DOHH2 (cell line): ENCODE data around the gene IST1.

Source experiments
- CTCF ChIP-seq: fragments of 200-600 bp; sonication (generic); IDR thresholded peaks from one replicate; pipeline ENCODE4 v1.5.1; 2014; ENCODE audit warnings: antibody characterized with exemption, mild to moderate bottlenecking, low read depth, low read length; ENCODE audit not compliant: poor library complexity, severe bottlenecking
- EZH2phosphoT487 ChIP-seq: fragments of 200-600 bp; sonication (generic); IDR thresholded peaks from 2 replicates; pipeline ENCODE4 v1.6.1; 2017; ENCODE audit warnings: borderline replicate concordance, mild to moderate bottlenecking, antibody characterized with exemption, low read length, moderate library complexity, mixed read lengths

GRCh38 chr16:71870818-71871217, 24.5 kb upstream of the IST1 start:
- TF ChIP-seq CTCF (no peak), EZH2phosphoT487 (no peak)
